ENCODE results near the gene FFAR3. TPM values are rescaled to one million over a fixed set of nuclear protein-coding genes. Genes with fewer than 3 reads are reported as not detected.

FFAR3 gene
- total and polyA plus RNA-seq, 9 donors = 0.12 to 0.43 (median 0.18) TPM; not detected in 4

- no peak overlapping the region for H3K27ac ChIP-seq
- no peaks in the 10 kb centered on the region for H3K36me3 ChIP-seq
- WGBS, 3 donors = 66 to 80% (median 67%) methylated on average over 25 of the region's 25 CpGs
- TF ChIP-seq, protein P1, sequence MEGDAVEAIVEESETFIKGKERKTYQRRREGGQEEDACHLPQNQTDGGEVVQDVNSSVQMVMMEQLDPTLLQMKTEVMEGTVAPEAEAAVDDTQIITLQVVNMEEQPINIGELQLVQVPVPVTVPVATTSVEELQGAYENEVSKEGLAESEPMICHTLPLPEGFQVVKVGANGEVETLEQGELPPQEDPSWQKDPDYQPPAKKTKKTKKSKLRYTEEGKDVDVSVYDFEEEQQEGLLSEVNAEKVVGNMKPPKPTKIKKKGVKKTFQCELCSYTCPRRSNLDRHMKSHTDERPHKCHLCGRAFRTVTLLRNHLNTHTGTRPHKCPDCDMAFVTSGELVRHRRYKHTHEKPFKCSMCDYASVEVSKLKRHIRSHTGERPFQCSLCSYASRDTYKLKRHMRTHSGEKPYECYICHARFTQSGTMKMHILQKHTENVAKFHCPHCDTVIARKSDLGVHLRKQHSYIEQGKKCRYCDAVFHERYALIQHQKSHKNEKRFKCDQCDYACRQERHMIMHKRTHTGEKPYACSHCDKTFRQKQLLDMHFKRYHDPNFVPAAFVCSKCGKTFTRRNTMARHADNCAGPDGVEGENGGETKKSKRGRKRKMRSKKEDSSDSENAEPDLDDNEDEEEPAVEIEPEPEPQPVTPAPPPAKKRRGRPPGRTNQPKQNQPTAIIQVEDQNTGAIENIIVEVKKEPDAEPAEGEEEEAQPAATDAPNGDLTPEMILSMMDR (IDR thresholded peaks at IDR 0.05) = no peak
- TF ChIP-seq EP300 (IDR thresholded peaks at IDR 0.05) = no peak
- TF ChIP-seq POLR2A (IDR thresholded peaks at IDR 0.05) = no peak
- no peak overlapping the region for H3K4me3 ChIP-seq
- intact Hi-C loops (cut with DNase I) = no loop called here
- DNase-seq = no peak
- H3K4me1 ChIP-seq (ENCODE audit: insufficient read depth) = no peaks in the 10 kb centered on the region
- H3K27me3 ChIP-seq = no peaks in the 10 kb centered on the region
- no peaks in the 10 kb centered on the region for H3K9me3 ChIP-seq
Observed at GRCh38 chr19:35337097-35337983, 20.9 kb upstream of the FFAR3 start.

DNA sequence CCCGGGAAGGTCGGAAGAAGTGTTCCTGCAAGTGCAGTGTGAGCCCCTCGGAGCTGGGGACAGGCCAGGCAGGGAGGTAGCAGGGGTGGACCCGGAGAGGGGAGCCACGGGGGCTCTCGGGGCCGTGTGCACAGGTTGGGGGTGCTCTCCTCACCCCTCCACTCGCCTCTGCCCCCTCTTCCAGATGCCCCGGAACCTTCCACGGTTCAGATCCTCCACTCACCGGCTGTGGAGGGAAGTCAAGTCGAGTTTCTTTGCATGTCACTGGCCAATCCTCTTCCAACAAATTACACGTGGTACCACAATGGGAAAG, 20.3 kb upstream of the FFAR3 start:
- TF ChIP-seq EP300 (IDR thresholded peaks at IDR 0.05) (no peak), POLR2A (IDR thresholded peaks at IDR 0.05) (no peak)
- TF ChIP-seq, protein P1 (IDR thresholded peaks at IDR 0.05) = no peak
- no peaks in the 10 kb centered on the region for H3K36me3 ChIP-seq
- WGBS, 3 donors = 78 to 83% (median 80%) methylated on average over 13 of the region's 13 CpGs
- no peak for DNase-seq
- H3K4me3 ChIP-seq = no peak overlapping the region
- H3K27me3 ChIP-seq = no peaks in the 10 kb centered on the region
- H3K4me1 ChIP-seq (ENCODE audit: insufficient read depth) = no peaks in the 10 kb centered on the region
- intact Hi-C loops (cut with DNase I) = no loop called here
- no peaks in the 10 kb centered on the region for H3K9me3 ChIP-seq
- no peak overlapping the region for H3K27ac ChIP-seq

GRCh38 chr19:35340431-35340830, 17.8 kb upstream of the FFAR3 start:
- H3K27me3 ChIP-seq = no peaks in the 10 kb centered on the region
- no peaks in the 10 kb centered on the region for H3K36me3 ChIP-seq
- no peaks in the 10 kb centered on the region for H3K4me1 ChIP-seq (ENCODE audit: insufficient read depth)
- intact Hi-C loops (cut with DNase I) = loop anchor here in 2 of 4 donors (10.0 kb wide), 2 partner anchors 66 to 154 kb away; partner anchors contain the start of gene KRTDAP (in 1 of the 2)
- H3K9me3 ChIP-seq = no peaks in the 10 kb centered on the region
- TF ChIP-seq POLR2A (IDR thresholded peaks at IDR 0.05) = no peak
- TF ChIP-seq, protein P1 (IDR thresholded peaks at IDR 0.05) = no peak
- no peak for TF ChIP-seq EP300 (IDR thresholded peaks at IDR 0.05)
- WGBS, 3 donors = 89 to 92% (median 90%) methylated on average over 11 of the region's 11 CpGs
- H3K27ac ChIP-seq = no peak overlapping the region
- H3K4me3 ChIP-seq = no peak overlapping the region
- DNase-seq = peak in 1 of 5 donors; percentile 18

DNA sequence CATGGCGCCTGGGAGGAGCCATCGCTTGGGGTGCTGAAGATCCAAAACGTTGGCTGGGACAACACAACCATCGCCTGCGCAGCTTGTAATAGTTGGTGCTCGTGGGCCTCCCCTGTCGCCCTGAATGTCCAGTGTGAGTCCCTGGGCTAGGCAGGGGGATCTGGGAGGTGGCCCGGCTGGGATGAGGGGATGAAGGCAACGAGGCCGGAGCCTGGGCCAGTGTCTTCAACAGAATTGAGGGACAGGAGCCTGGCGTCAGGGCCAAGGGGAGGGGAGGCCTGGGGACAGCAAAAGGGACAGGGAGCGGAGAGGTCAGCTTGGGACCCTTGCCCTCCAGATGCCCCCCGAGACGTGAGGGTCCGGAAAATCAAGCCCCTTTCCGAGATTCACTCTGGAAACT, 17.3 kb upstream of the FFAR3 start:
- H3K9me3 ChIP-seq = no peaks in the 10 kb centered on the region
- intact Hi-C loops (cut with DNase I) = loop anchor here in 2 of 4 donors (10.0 kb wide), 2 partner anchors 66 to 154 kb away; partner anchors contain the start of gene KRTDAP (in 1 of the 2)
- H3K4me1 ChIP-seq (ENCODE audit: insufficient read depth) = no peaks in the 10 kb centered on the region
- no peak overlapping the region for H3K27ac ChIP-seq
- no peak overlapping the region for H3K4me3 ChIP-seq
- H3K36me3 ChIP-seq = no peaks in the 10 kb centered on the region
- H3K27me3 ChIP-seq = no peaks in the 10 kb centered on the region
- peak in 1 of 5 donors; percentile 25 for DNase-seq
- TF ChIP-seq, protein P1 (IDR thresholded peaks at IDR 0.05) = no peak
- no peak for TF ChIP-seq POLR2A (IDR thresholded peaks at IDR 0.05)
- no peak for TF ChIP-seq EP300 (IDR thresholded peaks at IDR 0.05)
- WGBS, 3 donors = 82 to 90% (median 86%) methylated on average over 13 to 16 of the region's 16 CpGs
